WTC11 (cell line): ENCODE results near the gene MLF2. TPM values are rescaled to one million over a fixed set of nuclear protein-coding genes. Genes with fewer than 3 reads are reported as not detected.

ENCODE experiments used
- ATAC-seq: fragments of 200-7000 bp; cut with Tn5 transposase; 2 replicates; pipeline ENCODE4 v1.10.0; 2021; ENCODE audit warnings: mild to moderate bottlenecking, moderate library complexity
- CTCF ChIA-PET: fragments of 300-600 bp; sonication (Branson Sonifier 250); formaldehyde crosslinking; loops from one replicate; lab custom pipeline; 2021; ENCODE audit warnings: antibody characterized with exemption; lab: Charles Lee
- POLR2A ChIA-PET: fragments of 350-600 bp; sonication (Branson Sonifier 250); formaldehyde crosslinking; loops from one replicate; lab custom pipeline; 2021; ENCODE audit warnings: antibody characterized with exemption; lab: Charles Lee
- DNase-seq: peaks from one replicate; pipeline ENCODE4 v3.0.0; 2021; ENCODE audit warnings: low spot score
- H3K27ac Mint-ChIP-seq: 2 replicates; pipeline ENCODE4 v1.8.0; 2021; ENCODE audit warnings: mixed read lengths
- H3K27me3 Mint-ChIP-seq: 2 replicates; pipeline ENCODE4 v1.8.0; 2021; ENCODE audit warnings: low read depth, mild to moderate bottlenecking, moderate library complexity, mixed read lengths
- H3K36me3 Mint-ChIP-seq: 2 replicates; pipeline ENCODE4 v1.8.0; 2021; ENCODE audit warnings: mixed read lengths
- H3K4me1 Mint-ChIP-seq: 2 replicates; pipeline ENCODE4 v1.8.0; 2022; ENCODE audit warnings: mixed read lengths
- H3K4me3 Mint-ChIP-seq: 2 replicates; pipeline ENCODE4 v1.8.0; 2021; ENCODE audit warnings: mild to moderate bottlenecking, moderate library complexity, mixed read lengths
- H3K9me3 Mint-ChIP-seq: 2 replicates; pipeline ENCODE4 v1.8.0; 2021; ENCODE audit warnings: mixed read lengths
- CREM ChIP-seq: sonication (generic); formaldehyde crosslinking; IDR thresholded peaks from 2 replicates; pipeline ENCODE4 v1.8.1; 2022; ENCODE audit warnings: mild to moderate bottlenecking, missing genetic modification reagents, moderate library complexity
- ELF4 ChIP-seq: sonication (generic); formaldehyde crosslinking; IDR thresholded peaks from 2 replicates; pipeline ENCODE4 v1.8.1; 2022; ENCODE audit warnings: low read depth, mild to moderate bottlenecking, moderate library complexity, missing genetic modification reagents
- HMGA2 ChIP-seq: fragments of 250-450 bp; sonication (Bioruptor Pico); IDR thresholded peaks from 2 replicates; pipeline ENCODE4 v1.4.0; 2021; ENCODE audit warnings: mild to moderate bottlenecking, moderate library complexity
- IRF2 ChIP-seq: sonication (generic); formaldehyde crosslinking; IDR thresholded peaks from 2 replicates; pipeline ENCODE4 v1.8.0; 2022; ENCODE audit warnings: low read depth, missing genetic modification reagents, borderline replicate concordance
- NFYB ChIP-seq: sonication (generic); formaldehyde crosslinking; conservative IDR thresholded peaks from 2 replicates; pipeline ENCODE4 v1.8.0; 2022; ENCODE audit warnings: low read depth, missing genetic modification reagents
- ZNF263 ChIP-seq: sonication (generic); formaldehyde crosslinking; IDR thresholded peaks from 2 replicates; pipeline ENCODE4 v1.8.1; 2022; ENCODE audit warnings: low read depth, mild to moderate bottlenecking, moderate library complexity, missing genetic modification reagents
- ZNF416 ChIP-seq: fragments of 250-450 bp; sonication (Bioruptor Pico); IDR thresholded peaks from 2 replicates; pipeline ENCODE4 v1.9.0; 2021; ENCODE audit warnings: mild to moderate bottlenecking, inconsistent platforms
- total RNA-seq: library from RNA; stranded (reverse); gene quantifications from 3 replicates; pipeline ENCODE4 v1.2.3, GENCODE V29; 2021
- TF ChIP-seq, protein P1 (sequence below): sonication (generic); formaldehyde crosslinking; IDR thresholded peaks from 2 replicates; pipeline ENCODE4 v1.8.0; 2023; ENCODE audit warnings: missing genetic modification reagents
- TF ChIP-seq, protein P2 (sequence below): sonication (generic); formaldehyde crosslinking; IDR thresholded peaks from 2 replicates; pipeline ENCODE4 v1.8.1; 2023; ENCODE audit warnings: mild to moderate bottlenecking, moderate library complexity, missing genetic modification reagents
- TF ChIP-seq, protein P3 (sequence below): sonication (generic); formaldehyde crosslinking; IDR thresholded peaks from 2 replicates; pipeline ENCODE4 v1.8.1; 2023; ENCODE audit warnings: mild to moderate bottlenecking, missing genetic modification reagents
- TF ChIP-seq, protein P4 (sequence below): fragments of 250-450 bp; sonication (Bioruptor Pico); IDR thresholded peaks from 2 replicates; pipeline ENCODE4 v1.8.0; 2021; ENCODE audit warnings: mild to moderate bottlenecking
- TF ChIP-seq, protein P5 (sequence below): fragments of 250-450 bp; sonication (Bioruptor Pico); IDR thresholded peaks from 2 replicates; pipeline ENCODE4 v2.1.2; 2022; ENCODE audit warnings: mild to moderate bottlenecking, moderate library complexity
- TF ChIP-seq, protein P6 (sequence below): fragments of 250-450 bp; sonication (Bioruptor Pico); conservative IDR thresholded peaks from 2 replicates; pipeline ENCODE4 v1.9.0; 2021; ENCODE audit warnings: mild to moderate bottlenecking
- TF ChIP-seq, protein P7 (sequence below): sonication (generic); formaldehyde crosslinking; IDR thresholded peaks from 2 replicates; pipeline ENCODE4 v1.8.0; 2023; ENCODE audit warnings: missing genetic modification reagents, mild to moderate bottlenecking, borderline replicate concordance
- TF ChIP-seq, protein P8 (sequence below): sonication (generic); formaldehyde crosslinking; IDR thresholded peaks from 2 replicates; pipeline ENCODE4 v1.8.0; 2022; ENCODE audit warnings: mild to moderate bottlenecking, missing genetic modification reagents

MLF2 gene
- total RNA-seq, 1 experiment from 2014 or later = 236 TPM

DNA sequence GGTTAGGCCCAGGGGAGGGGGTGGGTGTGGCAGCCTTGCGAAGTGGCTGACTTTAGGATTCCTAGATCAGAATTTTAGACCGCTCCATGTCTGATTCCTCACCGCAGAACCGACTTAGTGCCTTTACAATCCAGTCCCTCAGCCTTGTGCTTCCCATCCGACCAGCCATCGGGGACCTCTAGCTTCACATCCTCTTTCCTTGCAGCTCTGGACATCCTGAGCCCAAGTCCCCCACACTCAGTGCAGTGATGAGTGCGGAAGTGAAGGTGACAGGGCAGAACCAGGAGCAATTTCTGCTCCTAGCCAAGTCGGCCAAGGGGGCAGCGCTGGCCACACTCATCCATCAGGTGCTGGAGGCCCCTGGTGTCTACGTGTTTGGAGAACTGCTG is 28.5 kb downstream of the MLF2 start:
- peaks cover 18% of the 10 kb centered on the region; the same call in 1 of the 2 replicates for H3K36me3 Mint-ChIP-seq
- H3K27ac Mint-ChIP-seq = peak overlapping the region; percentile 97
- ChIA-PET CTCF (interaction anchor here (0.6 to 2.4 kb wide), 27 partner anchors 12 to 238 kb away, joined by 3 to 25 read pairs (median 4); partner anchors contain the start of genes LAG3, MLF2, PTMS and SPSB2), POLR2A (interaction anchor here (0.6 to 2.6 kb wide), 13 partner anchors 10 to 167 kb away, joined by 3 to 39 read pairs (median 4); partner anchors contain the start of genes CDCA3, GPR162, MLF2 and PTMS)
- H3K4me3 Mint-ChIP-seq = peak overlapping the region; percentile 88
- H3K4me1 Mint-ChIP-seq = peaks cover 11% of the 10 kb centered on the region
- DNase-seq (peak; percentile 19), ATAC-seq (no peak; the same call in 1 of the 2 replicates)
- H3K27me3 Mint-ChIP-seq = peaks cover 16% of the 10 kb centered on the region
- TF ChIP-seq, protein P1, sequence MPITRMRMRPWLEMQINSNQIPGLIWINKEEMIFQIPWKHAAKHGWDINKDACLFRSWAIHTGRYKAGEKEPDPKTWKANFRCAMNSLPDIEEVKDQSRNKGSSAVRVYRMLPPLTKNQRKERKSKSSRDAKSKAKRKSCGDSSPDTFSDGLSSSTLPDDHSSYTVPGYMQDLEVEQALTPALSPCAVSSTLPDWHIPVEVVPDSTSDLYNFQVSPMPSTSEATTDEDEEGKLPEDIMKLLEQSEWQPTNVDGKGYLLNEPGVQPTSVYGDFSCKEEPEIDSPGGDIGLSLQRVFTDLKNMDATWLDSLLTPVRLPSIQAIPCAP (CRISPR knock-in tag) = no peak
- TF ChIP-seq IRF2 (CRISPR knock-in tag) (0 out of 2 replicates have a peak, but pooled peaks have one; percentile 0), ELF4 (no peak), CREM (CRISPR knock-in tag) (no peak)
- TF ChIP-seq, protein P2, sequence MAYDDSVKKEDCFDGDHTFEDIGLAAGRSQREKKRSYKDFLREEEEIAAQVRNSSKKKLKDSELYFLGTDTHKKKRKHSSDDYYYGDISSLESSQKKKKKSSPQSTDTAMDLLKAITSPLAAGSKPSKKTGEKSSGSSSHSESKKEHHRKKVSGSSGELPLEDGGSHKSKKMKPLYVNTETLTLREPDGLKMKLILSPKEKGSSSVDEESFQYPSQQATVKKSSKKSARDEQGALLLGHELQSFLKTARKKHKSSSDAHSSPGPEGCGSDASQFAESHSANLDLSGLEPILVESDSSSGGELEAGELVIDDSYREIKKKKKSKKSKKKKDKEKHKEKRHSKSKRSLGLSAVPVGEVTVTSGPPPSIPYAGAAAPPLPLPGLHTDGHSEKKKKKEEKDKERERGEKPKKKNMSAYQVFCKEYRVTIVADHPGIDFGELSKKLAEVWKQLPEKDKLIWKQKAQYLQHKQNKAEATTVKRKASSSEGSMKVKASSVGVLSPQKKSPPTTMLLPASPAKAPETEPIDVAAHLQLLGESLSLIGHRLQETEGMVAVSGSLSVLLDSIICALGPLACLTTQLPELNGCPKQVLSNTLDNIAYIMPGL (CRISPR knock-in tag) = 0 out of 2 replicates have a peak, but pooled peaks have one; percentile 16
- TF ChIP-seq, protein P3, sequence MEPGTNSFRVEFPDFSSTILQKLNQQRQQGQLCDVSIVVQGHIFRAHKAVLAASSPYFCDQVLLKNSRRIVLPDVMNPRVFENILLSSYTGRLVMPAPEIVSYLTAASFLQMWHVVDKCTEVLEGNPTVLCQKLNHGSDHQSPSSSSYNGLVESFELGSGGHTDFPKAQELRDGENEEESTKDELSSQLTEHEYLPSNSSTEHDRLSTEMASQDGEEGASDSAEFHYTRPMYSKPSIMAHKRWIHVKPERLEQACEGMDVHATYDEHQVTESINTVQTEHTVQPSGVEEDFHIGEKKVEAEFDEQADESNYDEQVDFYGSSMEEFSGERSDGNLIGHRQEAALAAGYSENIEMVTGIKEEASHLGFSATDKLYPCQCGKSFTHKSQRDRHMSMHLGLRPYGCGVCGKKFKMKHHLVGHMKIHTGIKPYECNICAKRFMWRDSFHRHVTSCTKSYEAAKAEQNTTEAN (CRISPR knock-in tag) = 0 out of 2 replicates have a peak, but pooled peaks have one; percentile 7
- TF ChIP-seq, protein P4, sequence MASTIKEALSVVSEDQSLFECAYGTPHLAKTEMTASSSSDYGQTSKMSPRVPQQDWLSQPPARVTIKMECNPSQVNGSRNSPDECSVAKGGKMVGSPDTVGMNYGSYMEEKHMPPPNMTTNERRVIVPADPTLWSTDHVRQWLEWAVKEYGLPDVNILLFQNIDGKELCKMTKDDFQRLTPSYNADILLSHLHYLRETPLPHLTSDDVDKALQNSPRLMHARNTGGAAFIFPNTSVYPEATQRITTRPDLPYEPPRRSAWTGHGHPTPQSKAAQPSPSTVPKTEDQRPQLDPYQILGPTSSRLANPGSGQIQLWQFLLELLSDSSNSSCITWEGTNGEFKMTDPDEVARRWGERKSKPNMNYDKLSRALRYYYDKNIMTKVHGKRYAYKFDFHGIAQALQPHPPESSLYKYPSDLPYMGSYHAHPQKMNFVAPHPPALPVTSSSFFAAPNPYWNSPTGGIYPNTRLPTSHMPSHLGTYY = no peak
- TF ChIP-seq, protein P5, sequence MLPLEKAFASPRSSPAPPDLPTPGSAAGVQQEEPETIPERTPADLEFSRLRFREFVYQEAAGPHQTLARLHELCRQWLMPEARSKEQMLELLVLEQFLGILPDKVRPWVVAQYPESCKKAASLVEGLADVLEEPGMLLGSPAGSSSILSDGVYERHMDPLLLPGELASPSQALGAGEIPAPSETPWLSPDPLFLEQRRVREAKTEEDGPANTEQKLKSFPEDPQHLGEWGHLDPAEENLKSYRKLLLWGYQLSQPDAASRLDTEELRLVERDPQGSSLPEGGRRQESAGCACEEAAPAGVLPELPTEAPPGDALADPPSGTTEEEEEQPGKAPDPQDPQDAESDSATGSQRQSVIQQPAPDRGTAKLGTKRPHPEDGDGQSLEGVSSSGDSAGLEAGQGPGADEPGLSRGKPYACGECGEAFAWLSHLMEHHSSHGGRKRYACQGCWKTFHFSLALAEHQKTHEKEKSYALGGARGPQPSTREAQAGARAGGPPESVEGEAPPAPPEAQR (CRISPR knock-in tag) = no peak
- no peaks in the 10 kb centered on the region for H3K9me3 Mint-ChIP-seq

DNA sequence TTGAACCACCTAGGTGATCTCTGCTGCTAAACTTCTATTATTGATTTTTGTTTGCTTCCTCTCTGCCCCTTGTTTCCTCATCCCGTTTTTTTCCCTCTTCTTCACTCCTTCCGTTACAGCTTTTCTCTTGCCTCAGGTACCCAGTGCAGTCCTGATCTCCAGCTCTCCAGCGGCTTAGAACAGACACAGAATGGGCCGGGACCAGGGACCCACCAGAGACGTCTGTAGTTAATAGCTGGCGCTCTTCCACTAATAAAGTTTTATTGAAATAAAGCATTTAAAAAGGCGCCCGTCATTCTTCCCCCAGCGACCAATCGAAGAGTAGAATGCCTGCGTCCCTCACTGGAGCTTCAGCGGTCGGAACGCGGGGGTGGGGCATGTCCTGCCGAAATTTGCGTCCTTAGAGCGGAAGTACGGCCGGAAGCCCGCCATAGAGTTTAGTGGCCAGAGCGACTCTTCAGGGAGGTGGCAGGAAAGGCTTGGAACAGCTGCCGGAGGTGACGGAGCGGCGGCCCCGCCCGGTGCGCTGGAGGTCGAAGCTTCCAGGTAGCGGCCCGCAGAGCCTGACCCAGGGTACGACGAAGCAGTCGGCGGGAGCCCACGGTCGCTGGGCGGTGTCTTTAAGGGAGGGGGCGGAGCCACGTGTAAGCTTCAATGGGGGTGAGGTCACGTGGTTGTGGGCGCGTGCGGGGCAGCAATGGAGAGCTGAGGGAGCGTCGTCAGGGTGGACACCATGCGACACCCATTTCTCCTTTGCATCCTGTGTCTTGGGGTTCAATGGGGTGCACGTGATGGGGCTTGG is 29.1 kb downstream of the MLF2 start, which contains the start of gene COPS7A:
COPS7A (plus strand) TSS at position 440 of the 802 bp plus-strand sequence. CDS start 611 bp downstream, outside the sequence.
- ChIA-PET POLR2A (interaction anchor here (0.5 to 2.6 kb wide), 16 partner anchors 9 to 167 kb away, joined by 3 to 39 read pairs (median 4); partner anchors contain the start of genes CDCA3, GPR162, MLF2 and PTMS), CTCF (interaction anchor here (0.5 to 2.4 kb wide), 33 partner anchors 12 to 239 kb away, joined by 3 to 25 read pairs (median 4); partner anchors contain the start of genes CDCA3, GPR162, LAG3 and MLF2)
- H3K27me3 Mint-ChIP-seq = peaks cover 16% of the 10 kb centered on the region
- no peaks in the 10 kb centered on the region for H3K9me3 Mint-ChIP-seq
- DNase-seq (peak; percentile 98), ATAC-seq (peak; percentile 98)
- peaks cover 17% of the 10 kb centered on the region; the same call in 1 of the 2 replicates for H3K36me3 Mint-ChIP-seq
- H3K27ac Mint-ChIP-seq = peak within 1 kb of the TSS; percentile 98
- H3K4me3 Mint-ChIP-seq = peak within 1 kb of the TSS; percentile 88
- H3K4me1 Mint-ChIP-seq = peaks cover 11% of the 10 kb centered on the region
- TF ChIP-seq NFYB (CRISPR knock-in tag) = peak; percentile 47
- TF ChIP-seq ZNF416 (CRISPR knock-in tag) = no peak
- peak; percentile 94 for TF ChIP-seq CREM (CRISPR knock-in tag)
- 0 out of 2 replicates have a peak, but pooled peaks have one; percentile 40 for TF ChIP-seq ZNF263
- TF ChIP-seq HMGA2 (CRISPR knock-in tag) = no peak
- TF ChIP-seq, protein P6, sequence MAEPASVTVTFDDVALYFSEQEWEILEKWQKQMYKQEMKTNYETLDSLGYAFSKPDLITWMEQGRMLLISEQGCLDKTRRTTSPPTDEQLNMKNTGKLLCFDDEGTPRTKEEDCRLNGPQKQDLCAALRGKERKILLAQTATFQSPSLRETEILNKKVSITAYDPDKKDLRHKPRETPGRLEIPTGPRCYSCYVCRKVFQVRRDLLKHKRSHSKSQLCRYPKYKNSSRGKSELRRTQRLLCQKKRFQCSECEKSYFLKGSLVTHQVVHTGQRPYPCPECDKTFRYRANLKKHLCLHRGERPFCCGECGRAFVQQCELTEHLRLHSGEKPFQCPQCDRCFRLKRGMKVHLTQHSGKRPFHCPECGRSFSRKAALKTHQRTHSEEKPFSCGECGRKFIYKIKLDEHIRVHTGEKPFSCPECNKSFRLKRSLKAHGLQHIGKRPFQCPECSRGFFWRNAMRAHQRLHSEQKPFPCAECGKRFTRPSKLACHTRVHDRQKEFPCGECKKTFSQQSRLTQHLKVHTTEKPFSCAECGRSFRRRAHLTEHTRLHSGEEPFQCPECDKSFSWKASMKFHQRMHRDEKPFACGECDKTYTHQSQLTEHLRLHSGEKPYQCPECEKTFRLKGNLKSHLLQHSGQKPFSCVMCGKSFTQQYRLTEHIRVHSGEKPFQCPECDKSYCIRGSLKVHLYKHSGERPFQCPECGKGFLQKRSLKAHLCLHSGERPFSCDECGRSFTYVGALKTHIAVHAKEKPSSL (CRISPR knock-in tag) = no peak
- TF ChIP-seq, protein P7, sequence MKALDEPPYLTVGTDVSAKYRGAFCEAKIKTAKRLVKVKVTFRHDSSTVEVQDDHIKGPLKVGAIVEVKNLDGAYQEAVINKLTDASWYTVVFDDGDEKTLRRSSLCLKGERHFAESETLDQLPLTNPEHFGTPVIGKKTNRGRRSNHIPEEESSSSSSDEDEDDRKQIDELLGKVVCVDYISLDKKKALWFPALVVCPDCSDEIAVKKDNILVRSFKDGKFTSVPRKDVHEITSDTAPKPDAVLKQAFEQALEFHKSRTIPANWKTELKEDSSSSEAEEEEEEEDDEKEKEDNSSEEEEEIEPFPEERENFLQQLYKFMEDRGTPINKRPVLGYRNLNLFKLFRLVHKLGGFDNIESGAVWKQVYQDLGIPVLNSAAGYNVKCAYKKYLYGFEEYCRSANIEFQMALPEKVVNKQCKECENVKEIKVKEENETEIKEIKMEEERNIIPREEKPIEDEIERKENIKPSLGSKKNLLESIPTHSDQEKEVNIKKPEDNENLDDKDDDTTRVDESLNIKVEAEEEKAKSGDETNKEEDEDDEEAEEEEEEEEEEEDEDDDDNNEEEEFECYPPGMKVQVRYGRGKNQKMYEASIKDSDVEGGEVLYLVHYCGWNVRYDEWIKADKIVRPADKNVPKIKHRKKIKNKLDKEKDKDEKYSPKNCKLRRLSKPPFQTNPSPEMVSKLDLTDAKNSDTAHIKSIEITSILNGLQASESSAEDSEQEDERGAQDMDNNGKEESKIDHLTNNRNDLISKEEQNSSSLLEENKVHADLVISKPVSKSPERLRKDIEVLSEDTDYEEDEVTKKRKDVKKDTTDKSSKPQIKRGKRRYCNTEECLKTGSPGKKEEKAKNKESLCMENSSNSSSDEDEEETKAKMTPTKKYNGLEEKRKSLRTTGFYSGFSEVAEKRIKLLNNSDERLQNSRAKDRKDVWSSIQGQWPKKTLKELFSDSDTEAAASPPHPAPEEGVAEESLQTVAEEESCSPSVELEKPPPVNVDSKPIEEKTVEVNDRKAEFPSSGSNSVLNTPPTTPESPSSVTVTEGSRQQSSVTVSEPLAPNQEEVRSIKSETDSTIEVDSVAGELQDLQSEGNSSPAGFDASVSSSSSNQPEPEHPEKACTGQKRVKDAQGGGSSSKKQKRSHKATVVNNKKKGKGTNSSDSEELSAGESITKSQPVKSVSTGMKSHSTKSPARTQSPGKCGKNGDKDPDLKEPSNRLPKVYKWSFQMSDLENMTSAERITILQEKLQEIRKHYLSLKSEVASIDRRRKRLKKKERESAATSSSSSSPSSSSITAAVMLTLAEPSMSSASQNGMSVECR (CRISPR knock-in tag) = peak; percentile 95
- TF ChIP-seq, protein P8, sequence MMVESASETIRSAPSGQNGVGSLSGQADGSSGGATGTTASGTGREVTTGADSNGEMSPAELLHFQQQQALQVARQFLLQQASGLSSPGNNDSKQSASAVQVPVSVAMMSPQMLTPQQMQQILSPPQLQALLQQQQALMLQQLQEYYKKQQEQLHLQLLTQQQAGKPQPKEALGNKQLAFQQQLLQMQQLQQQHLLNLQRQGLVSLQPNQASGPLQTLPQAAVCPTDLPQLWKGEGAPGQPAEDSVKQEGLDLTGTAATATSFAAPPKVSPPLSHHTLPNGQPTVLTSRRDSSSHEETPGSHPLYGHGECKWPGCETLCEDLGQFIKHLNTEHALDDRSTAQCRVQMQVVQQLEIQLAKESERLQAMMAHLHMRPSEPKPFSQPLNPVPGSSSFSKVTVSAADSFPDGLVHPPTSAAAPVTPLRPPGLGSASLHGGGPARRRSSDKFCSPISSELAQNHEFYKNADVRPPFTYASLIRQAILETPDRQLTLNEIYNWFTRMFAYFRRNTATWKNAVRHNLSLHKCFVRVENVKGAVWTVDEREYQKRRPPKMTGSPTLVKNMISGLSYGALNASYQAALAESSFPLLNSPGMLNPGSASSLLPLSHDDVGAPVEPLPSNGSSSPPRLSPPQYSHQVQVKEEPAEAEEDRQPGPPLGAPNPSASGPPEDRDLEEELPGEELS (CRISPR knock-in tag) = peak; percentile 98
